GM23338 (cell line): Measurements from ENCODE around the gene ZNF853.

Experiments
- CTCF ChIP-seq, 2 experiments: fragments of 200-600 bp in 1 of 2; sonication (generic) in 1 of 2; conservative IDR thresholded peaks; 2 replicates each; pipeline versions ENCODE4 v1.5.1 to v1.6.1; 2016 to 2017; ENCODE audit warnings: antibody characterized with exemption in 2 of 2, low read depth in 2 of 2, mild to moderate bottlenecking in 2 of 2, moderate library complexity in 1 of 2
- EZH2 ChIP-seq: fragments of 200-600 bp; sonication (generic); IDR thresholded peaks from one replicate; pipeline ENCODE4 v1.8.0; 2017; ENCODE audit warnings: antibody characterized with exemption, mild to moderate bottlenecking, low read depth; ENCODE audit not compliant: unreplicated experiment
- JUNB ChIP-seq: IDR thresholded peaks from one replicate; pipeline ENCODE4 v1.6.1; 2016; ENCODE audit warnings: antibody characterized with exemption; ENCODE audit not compliant: unreplicated experiment
- REST ChIP-seq: IDR thresholded peaks from one replicate; pipeline ENCODE4 v1.6.1; 2018; ENCODE audit warnings: antibody characterized with exemption; ENCODE audit not compliant: unreplicated experiment

- TF ChIP-seq CTCF (conservative IDR thresholded peaks at IDR 0.05; ENCODE audit: low read depth in 2 of 2) (no peak), REST (no peak), EZH2 (no peak), JUNB (no peak)
Measured at GRCh38 chr7:6614953-6615722, at the start of gene ZNF853.
